ENCODE data around the gene NAGS. TPM values are rescaled to one million over a fixed set of nuclear protein-coding genes. Genes with fewer than 3 reads are reported as not detected.
"Not testable (repeated sequence)": the region's sequence is repeated elsewhere in the genome, so short reads cannot be mapped to it uniquely, and the experiment has no call there.

Gene NAGS
- total RNA-seq, 2 experiments from 2014 or later: 0.68 to 0.78 TPM

GRCh38 chr17:44024271-44024663 lies 19.8 kb downstream of the NAGS start:
- ChIA-PET POLR2A (no interaction called here), CTCF (interaction anchor here (1.0 kb wide), 1 partner anchor 21 kb away, joined by 3 read pairs; no protein-coding TSS in a partner anchor)
- DNase-seq (no peak), ATAC-seq (no peak)
- Mint-ChIP-seq H3K4me1 (ENCODE audit: low read depth) (peaks cover 4% of the 10 kb centered on the region), H3K9me3 (ENCODE audit: insufficient read depth) (no peaks in the 10 kb centered on the region), H3K4me3 (no peak overlapping the region), H3K27ac (no peak overlapping the region), H3K27me3 (ENCODE audit: low read depth) (no peaks in the 10 kb centered on the region), H3K36me3 (ENCODE audit: low read depth) (peaks cover 4% of the 10 kb centered on the region)

- peaks cover 9% of the 10 kb centered on the region for H3K4me1 Mint-ChIP-seq (ENCODE audit: low read depth)
- POLR2A ChIA-PET: interaction anchor here (1.1 kb wide), 1 partner anchor 25 kb away, joined by 3 read pairs; no protein-coding TSS in a partner anchor
- no peak overlapping the region for H3K27ac Mint-ChIP-seq
- ATAC-seq: no peak
- peaks cover 4% of the 10 kb centered on the region for H3K36me3 Mint-ChIP-seq (ENCODE audit: low read depth)
- CTCF ChIA-PET: interaction anchor here (1.0 kb wide), 1 partner anchor 21 kb away, joined by 3 read pairs; no protein-coding TSS in a partner anchor
- H3K27me3 Mint-ChIP-seq (ENCODE audit: low read depth): no peaks in the 10 kb centered on the region
- DNase-seq: no peak
- H3K4me3 Mint-ChIP-seq: no peak overlapping the region
- H3K9me3 Mint-ChIP-seq (ENCODE audit: insufficient read depth): no peaks in the 10 kb centered on the region
These were observed 20.4 kb downstream of the NAGS start for GRCh38 chr17:44024853-44025252.

GRCh38 chr17:44029736-44030135 lies 25.3 kb downstream of the NAGS start:
- H3K4me1 Mint-ChIP-seq (ENCODE audit: low read depth): peaks cover 21% of the 10 kb centered on the region
- peak overlapping the region; percentile 1 for H3K27ac Mint-ChIP-seq
- CTCF ChIA-PET: interaction anchor here (0.8 to 4.8 kb wide), 3 partner anchors 11 to 120 kb away, joined by 3 to 34 read pairs (median 7); no protein-coding TSS in a partner anchor

GRCh38 chr17:44030482-44030881 lies 26.1 kb downstream of the NAGS start:
- Mint-ChIP-seq H3K4me1 (ENCODE audit: low read depth) (peaks cover 21% of the 10 kb centered on the region), H3K27ac (no peak overlapping the region), H3K27me3 (ENCODE audit: low read depth) (no peaks in the 10 kb centered on the region), H3K36me3 (ENCODE audit: low read depth) (peaks cover 28% of the 10 kb centered on the region), H3K4me3 (no peak overlapping the region), H3K9me3 (ENCODE audit: insufficient read depth) (no peaks in the 10 kb centered on the region)
- POLR2A ChIA-PET: no interaction called here
- ATAC-seq (no peak), DNase-seq (no peak)
- CTCF ChIA-PET: interaction anchor here (0.8 to 4.8 kb wide), 3 partner anchors 11 to 121 kb away, joined by 3 to 34 read pairs (median 7); no protein-coding TSS in a partner anchor

More at GRCh38 chr17:44029736-44030135, 25.3 kb downstream of the NAGS start:
- Mint-ChIP-seq H3K9me3 (ENCODE audit: insufficient read depth) (no peaks in the 10 kb centered on the region), H3K4me3 (no peak overlapping the region), H3K36me3 (ENCODE audit: low read depth) (peaks cover 28% of the 10 kb centered on the region), H3K27me3 (ENCODE audit: low read depth) (no peaks in the 10 kb centered on the region)
- POLR2A ChIA-PET: no interaction called here
- DNase-seq (no peak), ATAC-seq (no peak)

GRCh38 chr17:44033861-44034408 lies 29.5 kb downstream of the NAGS start:
- Mint-ChIP-seq H3K36me3 (ENCODE audit: low read depth) (peaks cover 45% of the 10 kb centered on the region), H3K27me3 (ENCODE audit: low read depth) (no peaks in the 10 kb centered on the region), H3K9me3 (ENCODE audit: insufficient read depth) (no peaks in the 10 kb centered on the region), H3K4me1 (ENCODE audit: low read depth) (peaks cover 21% of the 10 kb centered on the region), H3K27ac (peak overlapping the region; percentile 76), H3K4me3 (no peak overlapping the region)
- CTCF ChIA-PET: interaction anchor here (0.7 to 1.3 kb wide), 3 partner anchors 10 to 457 kb away, joined by 3 to 5 read pairs (median 4); no protein-coding TSS in a partner anchor
- no peak for ATAC-seq
- peak; percentile 27 for DNase-seq
- POLR2A ChIA-PET: no interaction called here

GRCh38 chr17:44034688-44035087 lies 30.3 kb downstream of the NAGS start:
- ATAC-seq; H3K27me3 Mint-ChIP-seq (ENCODE audit: low read depth); H3K27ac Mint-ChIP-seq; POLR2A ChIA-PET; DNase-seq; H3K9me3 Mint-ChIP-seq (ENCODE audit: insufficient read depth); H3K4me3 Mint-ChIP-seq: not testable (repeated sequence)
- Mint-ChIP-seq H3K4me1 (ENCODE audit: low read depth) (peaks cover 15% of the 10 kb centered on the region), H3K36me3 (ENCODE audit: low read depth) (peaks cover 47% of the 10 kb centered on the region)
- CTCF ChIA-PET: interaction anchor here (1.3 kb wide), 1 partner anchor 9 kb away, joined by 4 read pairs; no protein-coding TSS in a partner anchor

- ATAC-seq (no peak), DNase-seq (no peak)
- H3K27ac Mint-ChIP-seq: no peak overlapping the region
- H3K9me3 Mint-ChIP-seq (ENCODE audit: insufficient read depth): no peaks in the 10 kb centered on the region
- no peaks in the 10 kb centered on the region for H3K27me3 Mint-ChIP-seq (ENCODE audit: low read depth)
- H3K4me1 Mint-ChIP-seq (ENCODE audit: low read depth): peaks cover 27% of the 10 kb centered on the region
- H3K4me3 Mint-ChIP-seq: no peak overlapping the region
- peaks cover 48% of the 10 kb centered on the region for H3K36me3 Mint-ChIP-seq (ENCODE audit: low read depth)
- ChIA-PET POLR2A (no interaction called here), CTCF (no interaction called here)
These were observed 33.0 kb downstream of the NAGS start for GRCh38 chr17:44037471-44037870.

- Mint-ChIP-seq H3K27ac (no peak overlapping the region), H3K36me3 (ENCODE audit: low read depth) (peaks cover 41% of the 10 kb centered on the region), H3K27me3 (ENCODE audit: low read depth) (no peaks in the 10 kb centered on the region), H3K4me3 (no peak overlapping the region), H3K9me3 (ENCODE audit: insufficient read depth) (no peaks in the 10 kb centered on the region), H3K4me1 (ENCODE audit: low read depth) (peaks cover 26% of the 10 kb centered on the region)
- no peak for ATAC-seq
- no peak for DNase-seq
- CTCF ChIA-PET: interaction anchor here (0.6 to 5.7 kb wide), 2 partner anchors 11 to 45 kb away, joined by 3 to 34 read pairs; no protein-coding TSS in a partner anchor
- POLR2A ChIA-PET: no interaction called here
These were observed 34.2 kb downstream of the NAGS start for GRCh38 chr17:44038604-44039011.

- Mint-ChIP-seq H3K27ac (peak overlapping the region; percentile 64), H3K9me3 (ENCODE audit: insufficient read depth) (no peaks in the 10 kb centered on the region), H3K4me1 (ENCODE audit: low read depth) (peaks cover 17% of the 10 kb centered on the region), H3K4me3 (no peak overlapping the region), H3K27me3 (ENCODE audit: low read depth) (no peaks in the 10 kb centered on the region), H3K36me3 (ENCODE audit: low read depth) (peaks cover 33% of the 10 kb centered on the region)
- no peak for DNase-seq
- ATAC-seq: no peak
- POLR2A ChIA-PET: interaction anchor here (0.6 kb wide), 1 partner anchor 68 kb away, joined by 4 read pairs; no protein-coding TSS in a partner anchor
- CTCF ChIA-PET: interaction anchor here (0.8 to 6.2 kb wide), 10 partner anchors 8 to 128 kb away, joined by 3 to 102 read pairs (median 6); partner anchors contain the start of gene PPY
These were observed 35.6 kb downstream of the NAGS start for GRCh38 chr17:44039829-44040635.

GRCh38 chr17:44043272-44043696 lies 38.9 kb downstream of the NAGS start:
- Mint-ChIP-seq H3K27me3 (ENCODE audit: low read depth) (no peaks in the 10 kb centered on the region), H3K4me1 (ENCODE audit: low read depth) (peaks cover 17% of the 10 kb centered on the region), H3K36me3 (ENCODE audit: low read depth) (peaks cover 23% of the 10 kb centered on the region), H3K9me3 (ENCODE audit: insufficient read depth) (no peaks in the 10 kb centered on the region), H3K4me3 (no peak overlapping the region), H3K27ac (no peak overlapping the region)
- ChIA-PET POLR2A (no interaction called here), CTCF (interaction anchor here (1.0 to 6.2 kb wide), 6 partner anchors 9 to 165 kb away, joined by 3 to 102 read pairs (median 11); partner anchors contain the start of gene PPY)
- ATAC-seq (no peak), DNase-seq (no peak)

GRCh38 chr17:44044071-44044470 lies 39.6 kb downstream of the NAGS start:
- ChIA-PET CTCF (interaction anchor here (0.7 to 6.2 kb wide), 9 partner anchors 10 to 804 kb away, joined by 3 to 102 read pairs (median 4); partner anchors contain the start of genes HIGD1B and PPY), POLR2A (interaction anchor here (1.0 to 1.8 kb wide), 2 partner anchors 23 to 29 kb away, joined by 4 to 7 read pairs; partner anchors contain the start of genes LSM12 and TMEM101)
- no peak for ATAC-seq

More at GRCh38 chr17:44044071-44044470, 39.6 kb downstream of the NAGS start:
- H3K4me3 Mint-ChIP-seq: no peak overlapping the region
- H3K27me3 Mint-ChIP-seq (ENCODE audit: low read depth): no peaks in the 10 kb centered on the region
- DNase-seq: no peak
- H3K4me1 Mint-ChIP-seq (ENCODE audit: low read depth): peaks cover 17% of the 10 kb centered on the region
- H3K36me3 Mint-ChIP-seq (ENCODE audit: low read depth): peaks cover 25% of the 10 kb centered on the region
- H3K9me3 Mint-ChIP-seq (ENCODE audit: insufficient read depth): no peaks in the 10 kb centered on the region
- no peak overlapping the region for H3K27ac Mint-ChIP-seq

Data from activated CD8-positive, alpha-beta T cell treated with anti-CD3 and anti-CD28 coated beads, Interleukin-2, amount 10 ng/mL, durations not matched to agents 7 days and 5 days (primary cell).